HL-60 (cell line): ENCODE data around the gene SOD3.

Source experiments
- DNase-seq, 2 experiments: peaks; one replicate each; pipeline ENCODE4 v3.0.0-alpha.2; 2010 to 2020; ENCODE audit warnings: low read depth in 1 of 2, low spot score in 1 of 2
- H3K27ac ChIP-seq: fragments of 250-450 bp; sonication (Bioruptor Pico); replicated peaks from 2 replicates; pipeline ENCODE4 v1.5.1; 2020; ENCODE audit warnings: mild to moderate bottlenecking, moderate library complexity
- H3K27me3 ChIP-seq: fragments of 250-450 bp; sonication (Bioruptor Pico); 2 replicates; pipeline ENCODE4 v1.5.1; 2021; ENCODE audit warnings: mild to moderate bottlenecking, moderate library complexity; ENCODE audit not compliant: insufficient read depth, poor library complexity, severe bottlenecking
- H3K4me3 ChIP-seq: replicated peaks from 2 replicates; pipeline ENCODE4 v1.5.1; 2011; ENCODE audit warnings: mild to moderate bottlenecking, control low read depth, low read length; ENCODE audit not compliant: insufficient read depth
- GABPA ChIP-seq: IDR thresholded peaks from 2 replicates; pipeline ENCODE4 v1.6.1; 2012; ENCODE audit warnings: low read depth
- POLR2AphosphoS5 ChIP-seq: IDR thresholded peaks from 2 replicates; pipeline ENCODE4 v1.6.1; 2012; ENCODE audit warnings: low read depth
- REST ChIP-seq: IDR thresholded peaks from 2 replicates; pipeline ENCODE4 v1.6.1; 2012; ENCODE audit warnings: low read depth; ENCODE audit not compliant: insufficient replicate concordance
- SPI1 ChIP-seq: IDR thresholded peaks from 2 replicates; pipeline ENCODE4 v1.6.1; 2012; ENCODE audit warnings: low read depth, mild to moderate bottlenecking, borderline replicate concordance
- TF ChIP-seq, protein P1 (sequence below): IDR thresholded peaks from one replicate; pipeline ENCODE4 v1.5.1; 2011; ENCODE audit warnings: low read length, control low read depth, inconsistent platforms; ENCODE audit not compliant: insufficient read depth

SOD3 gene

GRCh38 chr4:24794480-24794879 lies 893 bp upstream of the SOD3 start:
- Histone ChIP-seq H3K27ac (no peak overlapping the region), H3K4me3 (no peak overlapping the region), H3K27me3 (peaks cover 5% of the 10 kb centered on the region)
- no peak for DNase-seq
- TF ChIP-seq GABPA: no peak
- no peak for TF ChIP-seq SPI1
- TF ChIP-seq REST: no peak
- TF ChIP-seq POLR2AphosphoS5: no peak
- TF ChIP-seq, protein P1, sequence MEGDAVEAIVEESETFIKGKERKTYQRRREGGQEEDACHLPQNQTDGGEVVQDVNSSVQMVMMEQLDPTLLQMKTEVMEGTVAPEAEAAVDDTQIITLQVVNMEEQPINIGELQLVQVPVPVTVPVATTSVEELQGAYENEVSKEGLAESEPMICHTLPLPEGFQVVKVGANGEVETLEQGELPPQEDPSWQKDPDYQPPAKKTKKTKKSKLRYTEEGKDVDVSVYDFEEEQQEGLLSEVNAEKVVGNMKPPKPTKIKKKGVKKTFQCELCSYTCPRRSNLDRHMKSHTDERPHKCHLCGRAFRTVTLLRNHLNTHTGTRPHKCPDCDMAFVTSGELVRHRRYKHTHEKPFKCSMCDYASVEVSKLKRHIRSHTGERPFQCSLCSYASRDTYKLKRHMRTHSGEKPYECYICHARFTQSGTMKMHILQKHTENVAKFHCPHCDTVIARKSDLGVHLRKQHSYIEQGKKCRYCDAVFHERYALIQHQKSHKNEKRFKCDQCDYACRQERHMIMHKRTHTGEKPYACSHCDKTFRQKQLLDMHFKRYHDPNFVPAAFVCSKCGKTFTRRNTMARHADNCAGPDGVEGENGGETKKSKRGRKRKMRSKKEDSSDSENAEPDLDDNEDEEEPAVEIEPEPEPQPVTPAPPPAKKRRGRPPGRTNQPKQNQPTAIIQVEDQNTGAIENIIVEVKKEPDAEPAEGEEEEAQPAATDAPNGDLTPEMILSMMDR: no peak

GRCh38 chr4:24795666-24796381 lies 451 bp downstream of the SOD3 start:
- peaks cover 14% of the 10 kb centered on the region for H3K27me3 ChIP-seq
- no peak overlapping the region for H3K27ac ChIP-seq
- H3K4me3 ChIP-seq: no peak overlapping the region

GRCh38 chr4:24796620-24797019 lies 1.2 kb downstream of the SOD3 start:
- Histone ChIP-seq H3K4me3 (no peak overlapping the region), H3K27me3 (peaks cover 18% of the 10 kb centered on the region), H3K27ac (no peak overlapping the region)
- no peak for TF ChIP-seq POLR2AphosphoS5
- TF ChIP-seq SPI1: no peak
- TF ChIP-seq, protein P1: no peak
- no peak for TF ChIP-seq REST
- TF ChIP-seq GABPA: no peak
- no peak for DNase-seq

More at GRCh38 chr4:24795666-24796381, 451 bp downstream of the SOD3 start:
- TF ChIP-seq REST (no peak), GABPA (no peak), SPI1 (no peak), POLR2AphosphoS5 (no peak)
- TF ChIP-seq, protein P1: no peak
- no peak for DNase-seq
